GM19193 (cell line): ENCODE data around the gene MFAP4.

Source experiments
- POLR2A ChIP-seq: IDR thresholded peaks from 4 replicates; pipeline ENCODE4 v1.6.1; 2011; ENCODE audit not compliant: insufficient read depth, insufficient read length; ENCODE audit errors: extremely low read depth

The MFAP4 gene

DNA sequence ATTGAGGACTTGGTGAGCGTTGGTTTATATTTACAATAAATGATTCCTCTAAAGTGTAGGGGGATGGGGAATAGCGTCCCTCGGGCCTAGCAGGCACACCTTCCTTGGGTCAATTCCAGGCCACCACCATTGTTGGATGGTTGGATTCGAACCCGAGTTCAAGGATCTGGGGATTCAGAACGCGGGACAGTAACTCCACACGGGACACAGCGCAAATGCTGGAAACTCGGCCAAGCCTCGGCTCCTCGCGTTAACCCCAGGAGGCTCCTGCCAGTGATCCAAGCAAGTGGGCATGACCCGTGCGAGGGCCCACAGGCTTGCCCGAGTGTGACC is 25.1 kb downstream of the MFAP4 start:
- no peak for TF ChIP-seq POLR2A

- no peak for TF ChIP-seq POLR2A
These were observed 25.7 kb downstream of the MFAP4 start for GRCh38 chr17:19361326-19361725.

GRCh38 chr17:19360772-19361171 is 26.2 kb downstream of the MFAP4 start:
- TF ChIP-seq POLR2A, result no peak

DNA sequence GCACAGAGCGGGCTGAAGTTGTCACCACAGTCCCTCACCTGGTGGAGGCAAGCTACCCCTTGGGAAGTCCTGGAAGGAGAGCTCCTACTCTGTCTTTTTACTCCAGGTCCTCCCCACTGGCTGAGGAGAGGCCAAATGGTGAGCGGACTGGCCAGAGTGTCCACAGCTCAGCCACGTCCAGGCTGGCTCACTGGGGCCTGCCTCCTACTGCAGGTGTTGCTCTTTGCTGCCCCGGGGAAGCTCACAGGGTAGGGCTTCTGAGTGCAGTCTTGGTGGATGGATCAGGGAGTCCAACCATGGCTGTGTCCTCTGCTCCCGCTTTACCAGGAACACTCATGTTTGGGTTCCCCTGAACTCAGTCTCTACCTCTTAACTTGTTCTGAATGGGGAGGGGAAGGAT is 27.1 kb downstream of the MFAP4 start:
- TF ChIP-seq POLR2A, result no peak

- no peak for TF ChIP-seq POLR2A
These were observed 27.8 kb downstream of the MFAP4 start for GRCh38 chr17:19359151-19359550.

DNA sequence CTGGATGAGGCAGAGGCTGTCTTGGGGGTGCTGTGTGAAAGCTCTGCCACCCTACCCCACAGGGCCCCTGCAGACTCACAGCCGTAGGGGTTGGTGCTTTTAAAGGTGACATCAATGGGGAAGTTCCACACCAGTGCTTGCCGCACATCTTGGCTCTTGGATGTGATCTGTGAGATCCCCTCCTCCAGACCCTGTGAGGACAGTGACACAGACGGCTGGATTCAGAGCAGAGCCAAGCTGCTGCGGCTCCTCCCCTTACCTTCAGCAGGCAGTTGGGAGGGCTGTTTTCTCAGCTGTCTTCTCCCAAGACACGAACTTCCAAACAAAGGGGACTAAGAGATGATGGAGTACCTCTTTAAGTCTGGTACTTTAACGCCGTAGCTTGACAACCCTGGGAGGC is 29.2 kb downstream of the MFAP4 start:
- TF ChIP-seq POLR2A, result no peak

- TF ChIP-seq POLR2A, result no peak
These were observed 29.6 kb downstream of the MFAP4 start for GRCh38 chr17:19357351-19357750.

DNA sequence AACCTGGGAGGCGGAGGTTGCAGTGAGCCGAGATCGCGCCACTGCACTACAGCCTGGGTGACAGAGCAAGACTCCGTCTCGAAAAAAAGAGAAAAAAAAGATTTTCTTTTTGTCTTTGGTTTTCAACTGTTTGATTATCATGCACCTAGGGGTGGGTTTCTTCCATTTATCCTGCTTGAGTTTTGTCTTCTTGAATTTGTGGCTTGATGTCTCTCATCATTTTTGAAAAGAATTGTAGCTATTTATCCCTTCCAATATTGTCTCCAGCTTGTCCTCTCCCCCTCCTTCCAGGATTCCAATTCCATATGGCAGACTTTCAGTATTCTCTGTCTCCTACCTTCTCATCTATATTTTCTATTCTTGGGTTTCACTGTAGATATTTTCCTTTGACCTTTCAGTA is 32.2 kb downstream of the MFAP4 start:
- no peak for TF ChIP-seq POLR2A

GRCh38 chr17:19348806-19349205 is 38.2 kb downstream of the MFAP4 start:
- no peak for TF ChIP-seq POLR2A

DNA sequence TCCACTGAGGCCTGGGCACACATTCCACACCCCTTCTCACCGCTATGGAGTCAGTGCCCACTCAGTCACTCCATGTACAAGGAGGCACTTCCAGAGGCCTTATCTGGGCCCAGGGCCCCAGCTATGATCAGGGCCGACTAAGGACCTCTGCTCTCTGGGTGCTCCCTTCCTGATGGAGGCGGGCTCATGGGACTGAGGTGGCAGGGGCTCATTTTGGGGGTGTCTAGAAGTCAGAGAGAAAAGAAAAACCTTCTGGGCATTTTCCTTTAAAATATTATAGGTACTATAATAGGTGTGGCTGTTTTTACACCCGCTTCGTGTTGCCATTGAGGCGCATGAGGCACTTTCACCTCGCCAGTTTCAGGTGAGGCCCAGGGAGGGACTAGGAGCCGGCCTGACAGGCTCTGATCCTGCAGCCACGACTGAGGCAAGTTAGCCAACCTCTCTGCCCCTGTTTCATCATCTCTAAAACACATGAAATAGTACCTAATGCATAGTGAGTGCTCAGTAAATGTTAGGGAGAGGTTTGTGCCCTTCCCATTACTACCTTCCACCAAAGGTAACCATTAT is 38.8 kb downstream of the MFAP4 start:
- no peak for TF ChIP-seq POLR2A

DNA sequence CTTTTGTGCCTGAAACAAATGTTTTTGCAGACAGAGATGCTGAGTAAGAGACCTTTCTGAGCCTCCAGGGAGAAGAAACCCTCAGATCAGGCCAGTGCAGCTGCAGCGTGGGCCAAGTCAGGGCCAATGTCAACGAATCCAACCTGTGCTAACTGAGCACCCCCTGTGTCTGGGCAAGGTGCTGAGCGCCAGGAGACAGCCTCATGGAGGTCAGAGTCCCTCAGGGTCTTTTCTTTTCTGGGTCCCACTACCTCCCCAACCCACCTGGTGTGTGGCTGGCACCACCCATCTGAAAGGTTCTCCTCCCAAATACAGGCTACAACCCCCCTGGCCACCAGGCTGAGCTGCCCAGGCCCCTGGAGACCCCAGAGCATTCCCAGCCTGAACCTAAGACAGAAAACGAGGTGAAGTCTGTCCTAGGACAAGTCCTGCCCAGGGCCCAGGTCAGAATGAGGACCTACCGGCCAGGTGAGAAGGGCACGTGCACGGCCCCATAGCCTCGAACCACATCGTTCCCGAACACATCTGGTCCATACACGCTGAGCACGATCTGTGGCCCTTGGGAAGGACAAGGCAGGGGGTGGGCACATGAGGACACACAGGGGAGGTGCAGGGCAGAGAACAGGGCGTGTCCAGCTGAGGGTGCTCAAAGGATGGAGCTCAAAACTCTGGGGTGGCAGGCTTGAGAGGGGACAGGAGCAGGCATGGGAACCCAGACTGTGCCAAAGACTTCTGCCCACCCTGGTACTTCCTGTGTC is 39.5 kb downstream of the MFAP4 start:
- TF ChIP-seq POLR2A, result no peak

GRCh38 chr17:19346351-19347255 is 40.4 kb downstream of the MFAP4 start:
- no peak for TF ChIP-seq POLR2A

GRCh38 chr17:19345486-19346350 is 41.3 kb downstream of the MFAP4 start:
- no peak for TF ChIP-seq POLR2A

GRCh38 chr17:19345067-19345460 is 41.9 kb downstream of the MFAP4 start:
- TF ChIP-seq POLR2A, result no peak

DNA sequence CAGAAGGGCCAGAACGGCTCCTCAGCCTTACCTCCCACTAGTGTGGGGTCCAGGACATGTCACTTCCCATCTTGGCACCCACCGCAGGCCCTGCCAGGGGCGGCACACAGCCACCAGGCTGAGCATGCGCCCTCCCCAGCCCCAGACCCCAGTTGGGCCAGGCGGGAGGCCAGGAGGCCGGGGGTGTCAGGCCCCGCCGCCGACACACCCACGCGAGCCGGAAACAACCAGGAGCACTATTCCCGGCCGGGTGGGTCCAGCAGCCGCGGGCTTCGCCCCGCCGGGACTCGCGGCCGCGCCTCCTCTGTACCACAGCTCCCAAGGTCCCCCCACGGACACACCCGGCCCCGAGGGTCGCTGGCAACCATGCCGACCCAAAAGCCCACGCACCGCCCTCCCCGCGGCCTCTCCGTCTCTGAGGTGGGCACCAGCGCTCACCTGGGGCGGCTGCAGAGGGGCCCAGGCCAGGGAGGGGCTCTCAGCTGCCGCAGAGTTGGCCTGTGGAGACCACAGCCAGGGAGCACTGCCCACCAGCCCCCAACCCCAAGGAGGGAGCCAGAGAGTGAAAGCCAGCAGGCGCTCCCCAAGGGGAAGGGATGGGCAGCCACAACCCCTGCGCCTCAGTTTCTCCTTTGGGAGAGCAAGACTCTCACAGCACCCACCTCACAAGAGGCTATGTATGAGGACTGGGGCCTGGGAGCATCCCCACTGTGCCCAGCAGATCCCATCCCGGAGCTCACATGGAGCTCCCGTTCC is 42.5 kb downstream of the MFAP4 start:
- no peak for TF ChIP-seq POLR2A

DNA sequence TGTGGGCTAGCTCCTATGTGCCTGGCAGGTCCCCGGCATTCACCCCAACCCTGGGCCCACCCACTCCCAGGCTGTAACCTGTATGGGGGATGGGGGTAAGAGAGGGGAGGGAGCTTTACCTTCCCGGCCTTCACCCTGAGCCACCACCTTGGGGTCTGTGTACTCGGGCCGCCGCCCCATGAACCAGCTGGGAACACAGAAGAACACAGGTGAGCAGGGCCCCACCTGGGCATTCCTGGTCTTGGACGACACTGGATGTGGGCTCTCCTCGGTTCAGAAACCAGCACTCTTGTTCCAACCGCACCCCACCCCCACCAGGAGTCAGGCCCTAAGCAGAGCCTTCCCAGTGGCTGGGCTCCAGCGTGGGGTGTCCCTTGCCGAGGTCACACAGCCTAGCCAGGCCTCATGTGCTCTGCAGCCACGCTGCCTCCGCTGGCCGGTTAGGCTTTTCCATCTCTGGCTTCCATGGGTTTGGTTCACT is 43.3 kb downstream of the MFAP4 start:
- no peak for TF ChIP-seq POLR2A
